GM12878 (cell line): Measurements from ENCODE around the gene CREBBP. TPM values are rescaled to one million over a fixed set of nuclear protein-coding genes. Genes with fewer than 3 reads are reported as not detected.

Source experiments
- CREM ChIP-seq: IDR thresholded peaks from 2 replicates; pipeline ENCODE4 v1.6.1; 2014; ENCODE audit warnings: antibody characterized with exemption, low read depth
- CTCF ChIP-seq, 3 experiments: IDR thresholded peaks in 2 of 3; conservative IDR thresholded peaks in 1 of 3; 2 replicates each; pipeline ENCODE4 v1.5.1; 2011; ENCODE audit warnings: low read depth in 3 of 3, low read length in 3 of 3, mild to moderate bottlenecking in 3 of 3, control low read depth in 2 of 3, moderate library complexity in 2 of 3, inconsistent platforms in 1 of 3, mixed read lengths in 1 of 3; ENCODE audit not compliant: control insufficient read depth in 2 of 3, insufficient read depth in 1 of 3; ENCODE audit errors: extremely low read depth in 1 of 3
- DPF2 ChIP-seq: fragments of 450-650 bp; IDR thresholded peaks from 2 replicates; pipeline ENCODE4 v1.6.1; 2017; ENCODE audit warnings: mild to moderate bottlenecking
- EP300 ChIP-seq, 2 experiments: fragments of 150-350 bp in 1 of 2; IDR thresholded peaks; 2 replicates each; pipeline ENCODE4 v1.6.1; 2011 to 2012; ENCODE audit warnings: low read depth in 2 of 2, low read length in 2 of 2, borderline replicate concordance in 1 of 2, improper control_type of control experiment in 1 of 2, inconsistent platforms in 1 of 2; ENCODE audit not compliant: control insufficient read depth in 1 of 2
- GATAD2B ChIP-seq: fragments of 450-650 bp; conservative IDR thresholded peaks from 2 replicates; pipeline ENCODE4 v1.6.1; 2017; ENCODE audit warnings: low read depth, mild to moderate bottlenecking, moderate library complexity
- IKZF2 ChIP-seq, 2 experiments: fragments of 450-650 bp; IDR thresholded peaks; 2 replicates each; pipeline ENCODE4 v1.6.1; 2017; ENCODE audit warnings: mild to moderate bottlenecking in 2 of 2, moderate library complexity in 2 of 2
- IRF3 ChIP-seq: fragments of 450-650 bp; IDR thresholded peaks from 2 replicates; pipeline ENCODE4 v1.6.1; 2014; ENCODE audit warnings: mild to moderate bottlenecking
- JUNB ChIP-seq: IDR thresholded peaks from 2 replicates; pipeline ENCODE4 v1.6.1; 2016; ENCODE audit warnings: antibody characterized with exemption, mild to moderate bottlenecking
- JUND ChIP-seq: IDR thresholded peaks from 2 replicates; pipeline ENCODE4 v1.6.1; 2012; ENCODE audit warnings: low read depth, mild to moderate bottlenecking, low read length, improper control_type of control experiment, moderate library complexity
- LARP7 ChIP-seq: fragments of 450-650 bp; IDR thresholded peaks from 2 replicates; pipeline ENCODE4 v1.6.1; 2017; ENCODE audit warnings: mild to moderate bottlenecking
- MXI1 ChIP-seq: fragments of 150-350 bp; IDR thresholded peaks from 2 replicates; pipeline ENCODE4 v1.6.1; 2011; ENCODE audit warnings: low read depth, mild to moderate bottlenecking, inconsistent platforms, low read length, improper control_type of control experiment
- PAX8 ChIP-seq: fragments of 450-650 bp; IDR thresholded peaks from 2 replicates; pipeline ENCODE4 v1.6.1; 2017; ENCODE audit warnings: mild to moderate bottlenecking, moderate library complexity
- PML ChIP-seq: IDR thresholded peaks from 2 replicates; pipeline ENCODE4 v1.6.1; 2012; ENCODE audit warnings: low read length, inconsistent platforms
- POLR2AphosphoS2 ChIP-seq: IDR thresholded peaks from 2 replicates; pipeline ENCODE4 v1.6.1; 2011; ENCODE audit warnings: low read depth, mild to moderate bottlenecking, low read length, improper control_type of control experiment, moderate library complexity
- POLR2AphosphoS5 ChIP-seq: IDR thresholded peaks from 2 replicates; pipeline ENCODE4 v1.6.1; 2011; ENCODE audit warnings: mild to moderate bottlenecking, low read length, inconsistent platforms
- RELA ChIP-seq: fragments of 450-650 bp; IDR thresholded peaks from 2 replicates; pipeline ENCODE4 v1.8.0; 2014; ENCODE audit warnings: borderline replicate concordance; ENCODE audit not compliant: partially characterized antibody
- RELB ChIP-seq: fragments of 450-650 bp; IDR thresholded peaks from 2 replicates; pipeline ENCODE4 v1.6.1; 2017; ENCODE audit warnings: low read depth, mild to moderate bottlenecking, moderate library complexity
- RUNX3 ChIP-seq: IDR thresholded peaks from 2 replicates; pipeline ENCODE4 v1.6.1; 2012; ENCODE audit warnings: low read length, inconsistent platforms
- SIX5 ChIP-seq: IDR thresholded peaks from 2 replicates; pipeline ENCODE4 v1.6.1; 2011; ENCODE audit warnings: mild to moderate bottlenecking, low read depth, low read length, moderate library complexity; ENCODE audit not compliant: severe bottlenecking
- SP1 ChIP-seq: IDR thresholded peaks from one replicate; pipeline ENCODE4 v1.6.1; 2011; ENCODE audit warnings: low read depth, low read length
- YBX1 ChIP-seq: fragments of 450-650 bp; IDR thresholded peaks from 2 replicates; pipeline ENCODE4 v1.6.1; 2016; ENCODE audit warnings: antibody characterized with exemption
- ZNF592 ChIP-seq: fragments of 450-650 bp; IDR thresholded peaks from 2 replicates; pipeline ENCODE4 v1.6.1; 2017; ENCODE audit warnings: mild to moderate bottlenecking, moderate library complexity
- polyA plus RNA-seq, 11 experiments: library from polyadenylated mRNA; depleted of rRNA in 4 of 11; unstranded in 6 of 11; stranded (reverse) in 5 of 11; fragments of >200 nt; fragmentation: Nextera tagmentation in 4 of 11; fragmentation: Illumina TruSeq in 1 of 11; extraction: Ambion mirVana in 4 of 11; extraction: Trizol in 1 of 11; gene quantifications; 1 replicate in 1 of 11; 2 replicates in 10 of 11; pipeline versions ENCODE4 v1.2.1 to v1.2.3, GENCODE V29; 2011 to 2016; ENCODE audit warnings: inconsistent platforms in 2 of 11, missing spikeins in 2 of 11, low read depth in 1 of 11
- total RNA-seq, 4 experiments: library from RNA; depleted of rRNA in 3 of 4; stranded (reverse); fragments of >200 nt in 3 of 4; fragmentation: Illumina TruSeq in 1 of 4; extraction: Trizol in 1 of 4; gene quantifications; 2 replicates each; pipeline versions ENCODE4 v1.2.1 to v1.2.3, GENCODE V29; 2013 to 2021

Gene CREBBP
- total and polyA plus RNA-seq, 10 of the 15 experiments (the other 5 are each of a cell fraction or from before 2014, with no cell fraction given), result 3.4 to 32.7 (median 7.9) TPM

- TF ChIP-seq RELB (no peak), IKZF2 (IDR thresholded peaks at IDR 0.05) (peak; percentile 17 to 30; a peak in 2 of 4 replicates), POLR2AphosphoS5 (no peak), POLR2AphosphoS2 (no peak), JUND (no peak), SIX5 (no peak), MXI1 (no peak), IRF3 (no peak), RELA (no peak), JUNB (no peak), DPF2 (0 out of 2 replicates have a peak, but pooled peaks have one; percentile 13), EP300 (IDR thresholded peaks at IDR 0.05; ENCODE audit: borderline replicate concordance in 1 of 2, control insufficient read depth in 1 of 2, low read depth in 2 of 2, low read length in 2 of 2) (peak in 1 of 2 experiments; percentile 68; a peak in 2 of 4 replicates), SP1 (no peak), CTCF (IDR thresholded peaks at IDR 0.05 in 2 of 3, conservative IDR thresholded peaks at IDR 0.05 in 1 of 3; ENCODE audit: control insufficient read depth in 2 of 3, extremely low read depth in 1 of 3, insufficient read depth in 1 of 3, low read depth in 3 of 3, low read length in 3 of 3) (no peak), GATAD2B (0 out of 2 replicates have a peak, but pooled peaks have one; percentile 18), YBX1 (no peak), PAX8 (no peak), PML (no peak), RUNX3 (peak; percentile 81), LARP7 (no peak), ZNF592 (no peak), CREM (no peak)
These were observed 23.1 kb downstream of the CREBBP start (continued) for GRCh38 chr16:3857189-3858043.
